HCT116 (cell line): ENCODE data around the gene ST3GAL6. TPM values are rescaled to one million over a fixed set of nuclear protein-coding genes. Genes with fewer than 3 reads are reported as not detected.

Source experiments
- ATAC-seq: fragments of 200-7000 bp; cut with Tn5 transposase; 2 replicates; pipeline ENCODE4 v1.9.1; 2020; ENCODE audit warnings: mild to moderate bottlenecking, moderate library complexity
- BruUV-seq: library from RNA; stranded (reverse); fragments of 400-500 nt; replicated peaks from 2 replicates; lab custom pipeline; 2021; lab: Mats Ljungman, UMichigan
- CTCF ChIA-PET: fragments of 300-600 bp; sonication (Branson Sonifier 250); formaldehyde crosslinking; loops from one replicate; lab custom pipeline; 2021; ENCODE audit warnings: antibody characterized with exemption; lab: Charles Lee
- POLR2A ChIA-PET: fragments of 300-600, 350-600 bp; sonication (Branson Sonifier 250); formaldehyde crosslinking; loops from one replicate; lab custom pipeline; 2021; ENCODE audit warnings: antibody characterized with exemption; lab: Charles Lee
- RAD21 ChIA-PET, 2 experiments: fragments of 300-600 bp; sonication (Branson Sonifier 250); formaldehyde crosslinking; loops; one replicate each; lab custom pipeline; 2023; ENCODE audit warnings: low total read pairs in 2 of 2; ENCODE audit not compliant: uncharacterized antibody in 2 of 2, unreplicated experiment in 2 of 2, low non-redundant PET in 1 of 2; lab: Charles Lee
- DNase-seq: peaks from one replicate; pipeline ENCODE4 v3.0.0-alpha.2; 2010; ENCODE audit warnings: low read depth, low spot score
- H2AFZ ChIP-seq: fragments of 200-600 bp; shearing (Covaris generic), sonication (generic); 2 replicates; pipeline ENCODE4 v1.6.1; 2017; ENCODE audit warnings: low read depth, mixed run types, mixed read lengths, antibody characterized with exemption, low read length; ENCODE audit not compliant: poor library complexity, severe bottlenecking
- H3K27ac ChIP-seq: 2 replicates; pipeline ENCODE4 v1.5.1; 2012; ENCODE audit warnings: low read depth, low read length
- H3K27me3 ChIP-seq: fragments of 200-600 bp; sonication (generic); 2 replicates; pipeline ENCODE4 v1.6.1; 2016; ENCODE audit warnings: mixed run types, low read length, mixed read lengths; ENCODE audit not compliant: insufficient read depth
- H3K36me3 ChIP-seq, 2 experiments: fragments of 200-500 bp in 1 of 2; fragments of 200-600 bp in 1 of 2; sonication (Bioruptor generic) in 1 of 2; sonication (generic) in 1 of 2; 2 replicates each; pipeline versions ENCODE4 v1.5.1 to v1.6.1; 2014 to 2016; ENCODE audit warnings: low read length in 2 of 2, inconsistent platforms in 1 of 2, mixed read lengths in 1 of 2, mixed run types in 1 of 2; ENCODE audit not compliant: insufficient read depth in 2 of 2, control insufficient read depth in 1 of 2
- H3K4me1 ChIP-seq, 2 experiments: fragments of 200-600 bp in 1 of 2; sonication (generic) in 1 of 2; 2 replicates each; pipeline versions ENCODE4 v1.5.1 to v1.6.1; 2012 to 2017; ENCODE audit warnings: low read length in 2 of 2, inconsistent platforms in 1 of 2, mild to moderate bottlenecking in 1 of 2, mixed read lengths in 1 of 2, mixed run types in 1 of 2, moderate library complexity in 1 of 2; ENCODE audit not compliant: insufficient read depth in 2 of 2, control insufficient read depth in 1 of 2
- H3K4me2 ChIP-seq: fragments of 200-600 bp; sonication (generic); 2 replicates; pipeline ENCODE4 v1.6.1; 2017; ENCODE audit warnings: mixed run types, low read length, mixed read lengths
- H3K4me3 ChIP-seq, 2 experiments: fragments of 200-600 bp in 1 of 2; sonication (generic) in 1 of 2; replicated peaks in 1 of 2; 2 replicates each; pipeline ENCODE4 v1.5.1; 2011 to 2016; ENCODE audit warnings: low read length in 2 of 2, control low read depth in 1 of 2, low read depth in 1 of 2, mild to moderate bottlenecking in 1 of 2, mixed read lengths in 1 of 2, mixed run types in 1 of 2
- H3K79me2 ChIP-seq: fragments of 200-600 bp; sonication (generic); 2 replicates; pipeline ENCODE4 v1.6.1; 2017; ENCODE audit warnings: mild to moderate bottlenecking, mixed run types, low read length, moderate library complexity, mixed read lengths; ENCODE audit not compliant: insufficient read depth
- H3K9ac ChIP-seq: fragments of 200-600 bp; sonication (generic); 2 replicates; pipeline ENCODE4 v1.6.1; 2016; ENCODE audit warnings: low read length, mixed read lengths
- H3K9me2 ChIP-seq: fragments of 200-600 bp; sonication (generic), shearing (Covaris generic); 2 replicates; pipeline ENCODE4 v1.6.1; 2017; ENCODE audit warnings: mixed run types, mild to moderate bottlenecking, moderate library complexity; ENCODE audit not compliant: insufficient read depth
- H3K9me3 ChIP-seq, 2 experiments: fragments of 200-500 bp in 1 of 2; fragments of 200-600 bp in 1 of 2; sonication (Bioruptor generic) in 1 of 2; sonication (generic) in 1 of 2; 2 replicates each; pipeline ENCODE4 v1.6.1; 2014 to 2017; ENCODE audit warnings: low read length in 2 of 2, mixed read lengths in 2 of 2, inconsistent platforms in 1 of 2, low read depth in 1 of 2, mild to moderate bottlenecking in 1 of 2, mixed run types in 1 of 2, moderate library complexity in 1 of 2; ENCODE audit not compliant: control insufficient read depth in 1 of 2, insufficient read depth in 1 of 2
- H4K20me1 ChIP-seq: fragments of 200-600 bp; sonication (generic), shearing (Covaris generic); 2 replicates; pipeline ENCODE4 v1.6.1; 2017; ENCODE audit warnings: mixed run types, mild to moderate bottlenecking, moderate library complexity; ENCODE audit not compliant: insufficient read depth
- ATF3 ChIP-seq: IDR thresholded peaks from 2 replicates; pipeline ENCODE4 v1.6.1; 2012
- CBX3 ChIP-seq: IDR thresholded peaks from 2 replicates; pipeline ENCODE4 v1.6.1; 2012; ENCODE audit warnings: low read depth
- EGR1 ChIP-seq: IDR thresholded peaks from 2 replicates; pipeline ENCODE4 v1.6.1; 2012; ENCODE audit warnings: low read depth
- FOSL1 ChIP-seq: IDR thresholded peaks from 2 replicates; pipeline ENCODE4 v1.6.1; 2012; ENCODE audit warnings: low read depth
- REST ChIP-seq: IDR thresholded peaks from 2 replicates; pipeline ENCODE4 v1.6.1; 2012; ENCODE audit warnings: low read depth
- SIN3A ChIP-seq: IDR thresholded peaks from 2 replicates; pipeline ENCODE4 v1.6.1; 2012; ENCODE audit warnings: low read depth
- SP1 ChIP-seq: IDR thresholded peaks from 2 replicates; pipeline ENCODE4 v1.6.1; 2012; ENCODE audit warnings: low read depth
- YY1 ChIP-seq: IDR thresholded peaks from 2 replicates; pipeline ENCODE4 v1.6.1; 2011; ENCODE audit warnings: low read length, low read depth, moderate library complexity, mild to moderate bottlenecking; ENCODE audit not compliant: insufficient replicate concordance; ENCODE audit errors: extremely low read depth
- ZFX ChIP-seq: fragments of 450-650 bp; IDR thresholded peaks from 2 replicates; pipeline ENCODE4 v1.6.1; 2017
- ZNF274 ChIP-seq: fragments of 200-500 bp; sonication (Bioruptor generic); IDR thresholded peaks from 2 replicates; pipeline ENCODE4 v1.6.1; 2014; ENCODE audit warnings: mild to moderate bottlenecking, low read depth, low read length, inconsistent platforms
- intact Hi-C: fragments of 100-400 bp; cut with micrococcal nuclease; formaldehyde crosslinking; loops from 2 replicates; pipeline ENCODE4 v1.10.0; 2022
- total RNA-seq: library from RNA; stranded (reverse); gene quantifications from one replicate; pipeline ENCODE4 v1.2.1, GENCODE V29; 2021; ENCODE audit not compliant: unreplicated experiment

The ST3GAL6 gene
- total RNA-seq, 1 experiment from 2014 or later: 10.6 TPM

DNA sequence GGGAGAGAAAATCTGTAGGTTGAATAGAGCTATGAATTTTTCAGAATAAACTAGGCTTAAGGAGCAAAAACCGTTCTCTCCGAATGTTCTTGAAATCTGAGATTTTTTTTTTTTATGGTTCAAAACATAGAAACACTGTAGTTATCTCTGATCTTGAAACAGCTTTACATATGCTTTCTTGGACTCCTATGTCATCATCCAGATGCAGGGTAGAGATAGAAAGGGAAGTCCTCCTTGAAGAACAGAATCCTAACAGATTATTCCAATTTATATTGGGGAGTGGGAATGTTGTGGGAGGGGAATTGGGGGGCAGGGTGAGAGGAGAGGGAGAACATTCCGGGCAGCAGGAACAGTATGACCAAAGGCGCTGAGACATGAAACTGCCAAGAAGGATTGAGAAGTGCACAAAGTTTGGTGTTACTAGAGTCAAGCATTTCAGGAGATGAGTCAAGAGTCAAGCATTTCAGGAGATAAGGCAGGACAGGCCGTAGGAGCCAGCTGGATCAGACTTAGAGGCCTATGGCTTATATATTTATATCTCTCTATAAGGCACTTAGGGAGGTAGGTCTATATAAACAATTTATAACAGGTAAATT lies 21.9 kb upstream of the ST3GAL6 start:
- Histone ChIP-seq H3K36me3 (no peaks in the 10 kb centered on the region), H3K9me3 (no peaks in the 10 kb centered on the region), H2AFZ (no peak overlapping the region), H3K79me2 (0 out of 2 replicates have a peak, but pooled peaks cover 3% of the 10 kb centered on the region), H3K27ac (no peak overlapping the region), H3K27me3 (no peaks in the 10 kb centered on the region), H4K20me1 (no peaks in the 10 kb centered on the region), H3K4me1 (peaks cover 5 to 29% of the 10 kb centered on the region in 2 experiments; a peak in 3 of 4 replicates), H3K9ac (no peak overlapping the region), H3K4me3 (peak overlapping the region in 1 of 2 experiments; percentile 14; a peak in 1 of 4 replicates), H3K9me2 (no peaks in the 10 kb centered on the region), H3K4me2 (peak overlapping the region; percentile 56)
- DNase-seq (no peak), ATAC-seq (peak; percentile 78)
- RAD21 ChIA-PET: no interaction called here
- POLR2A ChIA-PET: interaction anchor here (3.6 kb wide), 1 partner anchor 9 kb away, joined by 16 read pairs; no protein-coding TSS in a partner anchor
- TF ChIP-seq CBX3 (peak; percentile 38; the same call in 1 of the 2 replicates), FOSL1 (peak; percentile 52), SIN3A (no peak)
- no TSS peak for BruUV-seq
- intact Hi-C loops: no loop called here
- CTCF ChIA-PET: no interaction called here

DNA sequence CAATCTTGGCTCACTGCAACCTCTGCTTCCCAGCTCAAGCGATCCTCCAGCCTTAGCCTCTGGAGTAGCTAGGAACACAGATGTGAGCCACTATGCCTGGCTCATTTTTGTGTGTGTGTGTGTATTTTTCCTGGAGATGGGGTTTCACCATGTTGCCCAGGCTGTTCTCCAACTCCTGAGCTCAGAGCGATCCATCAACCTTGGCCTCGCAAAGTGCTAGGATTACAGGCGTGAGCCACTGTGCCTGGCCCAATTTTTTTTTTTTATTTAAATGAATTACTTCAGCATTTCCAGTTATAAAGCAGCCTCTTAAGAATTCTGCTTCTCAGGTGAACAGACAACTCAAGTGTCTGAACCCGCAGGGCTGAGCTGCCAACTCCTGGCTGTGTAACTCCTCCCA lies 20.1 kb upstream of the ST3GAL6 start:
- Histone ChIP-seq H4K20me1 (no peaks in the 10 kb centered on the region), H3K27ac (no peak overlapping the region), H3K9ac (no peak overlapping the region), H3K9me2 (no peaks in the 10 kb centered on the region), H3K36me3 (no peaks in the 10 kb centered on the region), H3K4me2 (no peak overlapping the region), H3K4me3 (no peak overlapping the region), H3K27me3 (no peaks in the 10 kb centered on the region), H3K79me2 (0 out of 2 replicates have a peak, but pooled peaks cover 3% of the 10 kb centered on the region), H3K9me3 (no peaks in the 10 kb centered on the region), H3K4me1 (peaks cover 5 to 29% of the 10 kb centered on the region in 2 experiments; a peak in 3 of 4 replicates), H2AFZ (no peak overlapping the region)
- no TSS peak for BruUV-seq
- no peak for DNase-seq
- ATAC-seq: no peak
- intact Hi-C loops: no loop called here
- TF ChIP-seq SP1 (no peak), EGR1 (no peak), REST (no peak), ATF3 (no peak), CBX3 (no peak), YY1 (no peak), ZNF274 (no peak), ZFX (no peak)
- ChIA-PET CTCF (no interaction called here), RAD21 (no interaction called here), POLR2A (interaction anchor here (3.6 kb wide), 1 partner anchor 11 kb away, joined by 16 read pairs; no protein-coding TSS in a partner anchor)
